Small intestine (tissue), 7 donors: ENCODE measurements around the gene WRAP53. TPM values are rescaled to one million over a fixed set of nuclear protein-coding genes. Genes with fewer than 3 reads are reported as not detected.
A peak's percentile ranks its signal among the peaks of the same experiment; 100 is the strongest.

Source experiments
- DNase-seq, 2 donors: peaks; one replicate each; pipeline versions ENCODE4 v3.0.0 to v3.0.0-alpha.2; 2013
- FAIRE-seq: peaks from 2 replicates; lab custom pipeline; 2012; peaks lifted over from hg19 to GRCh38; lab: Jason Lieb, UNC
- H3K27ac ChIP-seq, 3 donors: one replicate each; pipeline ENCODE4 v1.5.1; 2013; ENCODE audit warnings: low read length in 2 of 3, mild to moderate bottlenecking in 2 of 3, control low read depth in 1 of 3, inconsistent platforms in 1 of 3, low read depth in 1 of 3, moderate library complexity in 1 of 3
- H3K27me3 ChIP-seq, 3 donors: one replicate each; pipeline ENCODE4 v1.6.1; 2013; ENCODE audit warnings: low read length in 3 of 3, inconsistent platforms in 1 of 3; ENCODE audit not compliant: control insufficient read depth in 3 of 3, insufficient read depth in 3 of 3
- H3K36me3 ChIP-seq, 3 donors: one replicate each; pipeline ENCODE4 v1.6.1; 2013; ENCODE audit warnings: low read length in 3 of 3, inconsistent platforms in 1 of 3, low read depth in 1 of 3, mild to moderate bottlenecking in 1 of 3, moderate library complexity in 1 of 3; ENCODE audit not compliant: control insufficient read depth in 3 of 3, insufficient read depth in 2 of 3
- H3K4me1 ChIP-seq, 3 donors: one replicate each; pipeline ENCODE4 v1.6.1; 2013; ENCODE audit warnings: low read length in 2 of 3, inconsistent platforms in 1 of 3, low read depth in 1 of 3, mild to moderate bottlenecking in 1 of 3, moderate library complexity in 1 of 3; ENCODE audit not compliant: control insufficient read depth in 3 of 3, insufficient read depth in 2 of 3
- H3K4me3 ChIP-seq, 3 donors: one replicate each; pipeline ENCODE4 v1.5.1; 2013; ENCODE audit warnings: low read length in 3 of 3, control low read depth in 1 of 3, inconsistent platforms in 1 of 3, low read depth in 1 of 3, mild to moderate bottlenecking in 1 of 3, moderate library complexity in 1 of 3
- H3K9me3 ChIP-seq, 2 donors: one replicate each; pipeline ENCODE4 v1.6.1; 2013; ENCODE audit warnings: low read depth in 1 of 2, low read length in 1 of 2; ENCODE audit not compliant: control insufficient read depth in 2 of 2, insufficient read depth in 1 of 2
- WGBS, 3 donors: extraction: QIAGEN DNeasy Blood & Tissue Kit; methylation state at CpG; one replicate each; pipeline ENCODE4 v1.1.7; 2013; 5-methylcytosine and 5-hydroxymethylcytosine counted together
- polyA plus RNA-seq, 4 donors: library from polyadenylated mRNA; stranded (reverse) in 3 of 4; unstranded in 1 of 4; fragments of 200-250 nt in 3 of 4; fragments of 120-200 nt in 1 of 4; gene quantifications; one replicate each; pipeline versions ENCODE4 v1.2.1 to v1.2.3, GENCODE V29; 2013
- donor health status: healthy with polysubstance abuse.
- donor health status: control.
- donor health status: control.
- donor health status: Bipolar disorder and iron deficiency.
- donor health status: healthy.

Gene WRAP53
- polyA plus RNA-seq, 4 donors, result 7.1 to 17.7 (median 11.2) TPM

DNA sequence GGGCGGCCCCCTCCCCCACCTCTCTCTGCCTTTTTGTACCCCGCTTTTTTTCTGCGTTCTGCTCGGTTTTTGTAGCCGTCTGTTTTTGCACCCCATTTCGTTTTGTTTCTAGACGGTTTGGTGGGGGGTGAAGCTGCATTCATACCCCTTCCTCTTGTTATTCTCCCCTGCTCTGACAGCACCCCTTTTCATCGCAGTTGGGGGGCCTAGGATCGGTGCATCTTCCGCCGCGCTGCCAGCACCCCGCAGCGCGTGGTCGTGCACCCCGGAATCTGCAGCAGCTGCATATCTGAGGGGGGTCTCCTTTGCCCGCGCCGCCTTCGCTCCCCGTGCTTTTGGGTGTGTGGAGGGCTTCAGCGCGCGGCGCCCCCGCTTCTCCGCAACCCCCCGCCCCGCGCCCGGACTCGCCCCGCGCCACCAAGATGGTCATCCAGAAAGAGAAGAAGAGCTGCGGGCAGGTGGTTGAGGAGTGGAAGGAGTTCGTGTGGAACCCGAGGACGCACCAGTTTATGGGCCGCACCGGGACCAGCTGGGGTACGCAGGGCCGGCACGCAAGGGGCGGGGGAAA, 37.1 kb upstream of the WRAP53 start:
- FAIRE-seq, result no peak
- H3K36me3 ChIP-seq, result peaks cover 0 to 6% (median 0%) of the 10 kb centered on the region in 3 donors
- H3K4me3 ChIP-seq, result peak overlapping the region; percentile 16 to 41 (median 38)
- H3K27ac ChIP-seq, result no peak overlapping the region
- no peaks in the 10 kb centered on the region for H3K9me3 ChIP-seq
- H3K27me3 ChIP-seq, result peaks cover 0 to 46% (median 7%) of the 10 kb centered on the region in 3 donors
- 1 to 2% (median 1%) methylated on average over 34 to 45 of the region's 45 CpGs for WGBS, 3 donors
- DNase-seq, result peak in 1 of 2 donors; percentile 14
- peaks cover 0 to 14% (median 0%) of the 10 kb centered on the region in 3 donors for H3K4me1 ChIP-seq

GRCh38 chr17:7651665-7652387, 36.5 kb upstream of the WRAP53 start:
- H3K4me1 ChIP-seq, result peaks cover 0 to 14% (median 0%) of the 10 kb centered on the region in 3 donors
- no peak for FAIRE-seq
- H3K9me3 ChIP-seq, result no peaks in the 10 kb centered on the region
- 4 to 8% (median 6%) methylated on average over 32 to 54 of the region's 54 CpGs for WGBS, 3 donors
- peaks cover 0 to 46% (median 7%) of the 10 kb centered on the region in 3 donors for H3K27me3 ChIP-seq
- peak in 1 of 2 donors; percentile 38 for DNase-seq
- H3K27ac ChIP-seq, result no peak overlapping the region
- H3K36me3 ChIP-seq, result peaks cover 0 to 6% (median 0%) of the 10 kb centered on the region in 3 donors
- peak overlapping the region in 2 of 3 donors; percentile 38 to 41 for H3K4me3 ChIP-seq

DNA sequence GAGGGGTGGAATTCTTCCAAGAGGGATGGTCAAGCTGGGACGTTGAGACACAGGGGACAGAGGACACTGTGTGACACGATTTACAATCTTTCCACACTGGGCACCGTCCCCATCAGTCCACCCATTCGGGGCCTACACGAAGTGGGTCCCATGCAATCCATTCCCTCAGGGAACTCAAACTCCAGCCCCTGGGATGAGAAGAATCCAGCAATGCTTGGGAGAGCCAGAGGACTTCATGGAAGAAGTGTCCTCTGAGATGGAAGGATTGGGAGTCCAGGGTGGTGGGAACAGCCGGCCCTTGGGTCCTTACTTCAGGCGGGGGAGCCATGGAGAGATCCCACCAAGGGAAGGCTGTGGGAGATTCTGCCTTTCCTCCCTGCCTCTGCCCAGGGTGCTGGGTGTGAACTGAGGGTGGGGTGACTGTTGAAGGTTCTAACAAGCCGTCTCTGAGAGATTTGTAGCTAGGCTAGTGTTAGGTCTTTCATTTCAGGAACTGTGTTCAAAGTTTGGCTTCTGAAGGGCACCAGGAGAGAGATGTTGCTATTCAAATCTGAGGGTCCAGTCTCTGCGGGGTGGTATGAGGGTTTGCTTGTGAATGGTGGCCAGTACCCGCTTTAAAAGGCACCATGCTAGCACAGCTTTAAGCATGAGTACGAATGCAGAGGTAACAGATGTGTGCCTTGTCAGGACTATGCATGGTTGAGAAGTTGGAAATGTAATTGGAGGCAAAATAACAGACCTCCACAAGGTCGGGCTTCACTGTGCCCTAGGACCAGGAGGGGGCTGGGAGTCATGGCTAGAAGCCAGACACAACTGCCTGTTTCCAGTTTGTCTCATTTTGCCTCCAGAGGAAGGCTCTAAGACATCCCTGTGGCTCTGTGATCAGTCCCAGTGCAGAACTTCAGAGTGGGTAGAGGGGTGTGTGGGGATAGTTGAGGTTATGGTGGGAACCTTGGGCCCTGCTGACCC, 35.6 kb upstream of the WRAP53 start:
- WGBS, 3 donors, result 58 to 66% (median 64%) methylated on average over 9 to 12 of the region's 12 CpGs
- peak overlapping the region in 1 of 3 donors; percentile 41 for H3K4me3 ChIP-seq
- DNase-seq (no peak), FAIRE-seq (no peak)
- peaks cover 0 to 6% (median 0%) of the 10 kb centered on the region in 3 donors for H3K36me3 ChIP-seq
- H3K27me3 ChIP-seq, result peaks cover 0 to 52% (median 7%) of the 10 kb centered on the region in 3 donors
- H3K4me1 ChIP-seq, result peaks cover 0 to 19% (median 0%) of the 10 kb centered on the region in 3 donors
- no peaks in the 10 kb centered on the region for H3K9me3 ChIP-seq
- no peak overlapping the region for H3K27ac ChIP-seq

DNA sequence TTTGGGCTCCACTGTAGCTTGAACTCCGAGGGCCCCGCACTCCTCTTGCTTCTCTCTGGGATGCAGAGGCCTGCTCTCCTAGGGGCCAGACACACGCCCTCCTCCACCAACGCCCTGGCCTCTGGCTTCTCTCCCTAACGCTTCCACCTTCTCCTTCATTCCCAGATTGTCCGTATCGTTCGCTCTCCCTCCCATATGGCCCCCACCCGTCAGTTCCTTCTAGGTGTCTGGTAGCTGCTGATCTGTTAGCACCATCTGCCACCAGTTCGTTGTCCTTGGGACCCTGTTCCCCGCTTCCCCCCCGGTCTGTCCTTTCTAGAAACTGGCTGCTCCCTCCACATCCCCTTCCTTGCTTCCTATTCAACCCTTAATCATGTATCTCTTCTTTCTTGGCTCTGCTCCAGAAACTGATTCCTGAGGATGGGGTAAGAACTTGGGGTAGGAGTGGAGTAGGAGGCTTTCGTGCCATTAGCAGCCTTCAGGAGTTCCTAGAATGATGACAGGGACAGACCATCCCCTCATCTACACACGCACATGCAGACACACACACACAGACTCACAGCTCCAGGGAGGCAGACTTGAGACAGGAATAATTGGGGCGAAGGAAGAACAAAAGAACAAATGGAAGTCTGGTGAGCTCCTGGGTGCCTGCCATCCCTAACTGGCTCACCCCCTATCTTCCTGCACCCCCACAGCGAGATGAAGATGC, 33.3 kb upstream of the WRAP53 start:
- Histone ChIP-seq H3K9me3 (no peaks in the 10 kb centered on the region), H3K27ac (no peak overlapping the region), H3K4me1 (peaks cover 0 to 16% (median 0%) of the 10 kb centered on the region in 3 donors), H3K4me3 (no peak overlapping the region), H3K27me3 (peaks cover 0 to 50% (median 7%) of the 10 kb centered on the region in 3 donors), H3K36me3 (peaks cover 0 to 6% (median 0%) of the 10 kb centered on the region in 3 donors)
- no peak for DNase-seq
- no peak for FAIRE-seq
- 75 to 87% (median 78%) methylated on average over 16 of the region's 16 CpGs for WGBS, 3 donors

- Histone ChIP-seq H3K4me1 (peaks cover 0 to 11% (median 0%) of the 10 kb centered on the region in 3 donors), H3K9me3 (no peaks in the 10 kb centered on the region), H3K27ac (no peak overlapping the region), H3K27me3 (peaks cover 0 to 45% (median 7%) of the 10 kb centered on the region in 3 donors), H3K4me3 (no peak overlapping the region), H3K36me3 (peaks cover 0 to 6% (median 0%) of the 10 kb centered on the region in 3 donors)
- FAIRE-seq (no peak), DNase-seq (no peak)
- 82 to 92% (median 88%) methylated on average over 17 of the region's 17 CpGs for whole genome bisulfite sequencing, 3 donors
Measured at GRCh38 chr17:7655541-7655840, 32.8 kb upstream of the WRAP53 start.

- DNase-seq (peak in 1 of 2 donors; percentile 19), FAIRE-seq (no peak)
- H3K27ac ChIP-seq, result peak overlapping the region in 1 of 3 donors; percentile 8
- H3K36me3 ChIP-seq, result peaks cover 0 to 6% (median 0%) of the 10 kb centered on the region in 3 donors
- H3K27me3 ChIP-seq, result peaks cover 0 to 31% (median 5%) of the 10 kb centered on the region in 3 donors
- H3K4me3 ChIP-seq, result no peak overlapping the region
- no peaks in the 10 kb centered on the region for H3K9me3 ChIP-seq
- H3K4me1 ChIP-seq, result peaks cover 0 to 4% (median 0%) of the 10 kb centered on the region in 3 donors
- 53 to 75% (median 67%) methylated on average over 10 of the region's 10 CpGs for WGBS, 3 donors
Measured at GRCh38 chr17:7656958-7657609, 31.2 kb upstream of the WRAP53 start.

- Histone ChIP-seq H3K27ac (no peak overlapping the region), H3K36me3 (peaks cover 6 to 62% (median 7%) of the 10 kb centered on the region in 3 donors), H3K4me1 (no peaks in the 10 kb centered on the region), H3K27me3 (no peaks in the 10 kb centered on the region), H3K4me3 (no peak overlapping the region), H3K9me3 (no peaks in the 10 kb centered on the region)
- WGBS, 3 donors, result 73 to 84% (median 81%) methylated on average over 10 of the region's 10 CpGs
- FAIRE-seq (no peak), DNase-seq (no peak)
Measured at GRCh38 chr17:7667656-7668406, 20.4 kb upstream of the WRAP53 start.
